Neural progenitor cell (in vitro differentiated cells): Measurements from ENCODE around the gene ZSCAN10. TPM values are rescaled to one million over a fixed set of nuclear protein-coding genes. Genes with fewer than 3 reads are reported as not detected.

ENCODE experiments used
- DNase-seq: peaks from one replicate; pipeline ENCODE4 v3.0.0-alpha.2; 2016; ENCODE audit warnings: low spot score
- H2AFZ ChIP-seq: fragments of 200-600 bp; sonication (generic); replicated peaks from 2 replicates; pipeline ENCODE4 v1.6.1; 2016; ENCODE audit warnings: antibody characterized with exemption
- H3F3A ChIP-seq: fragments of 200-600 bp; sonication (generic); 2 replicates; pipeline ENCODE4 v1.6.1; 2016; ENCODE audit warnings: antibody characterized with exemption, low read depth
- H3K27ac ChIP-seq: fragments of 200-600 bp; sonication (generic); 2 replicates; pipeline ENCODE4 v1.5.1; 2016; ENCODE audit warnings: mild to moderate bottlenecking
- H3K27me3 ChIP-seq: fragments of 200-600 bp; sonication (generic); 2 replicates; pipeline ENCODE4 v1.6.1; 2016; ENCODE audit warnings: mild to moderate bottlenecking, moderate library complexity
- H3K36me3 ChIP-seq: fragments of 200-600 bp; sonication (generic); 2 replicates; pipeline ENCODE4 v1.5.1; 2016
- H3K4me1 ChIP-seq: fragments of 200-600 bp; sonication (generic); 2 replicates; pipeline ENCODE4 v1.6.1; 2016; ENCODE audit warnings: mixed run types
- H3K4me2 ChIP-seq: fragments of 200-600 bp; sonication (generic); 2 replicates; pipeline ENCODE4 v1.6.1; 2016
- H3K4me3 ChIP-seq: fragments of 200-600 bp; sonication (generic); 2 replicates; pipeline ENCODE4 v1.5.1; 2016
- H3K79me2 ChIP-seq: fragments of 200-600 bp; sonication (generic); 2 replicates; pipeline ENCODE4 v1.6.1; 2016; ENCODE audit warnings: low read depth
- H3K9ac ChIP-seq: fragments of 200-600 bp; sonication (generic); 2 replicates; pipeline ENCODE4 v1.6.1; 2016
- H3K9me3 ChIP-seq: fragments of 200-600 bp; sonication (generic); 2 replicates; pipeline ENCODE4 v1.5.1; 2016; ENCODE audit warnings: low read depth
- H4K20me1 ChIP-seq: fragments of 200-600 bp; sonication (generic); 2 replicates; pipeline ENCODE4 v1.6.1; 2016; ENCODE audit warnings: low read depth
- H3K27ac Mint-ChIP-seq: 3 replicates; pipeline ENCODE4 v1.8.0; 2021; ENCODE audit warnings: mixed read lengths
- H3K27me3 Mint-ChIP-seq: 2 replicates; pipeline ENCODE4 v1.8.0; 2022; ENCODE audit warnings: low read depth, mild to moderate bottlenecking, inconsistent platforms, moderate library complexity, mixed read lengths; ENCODE audit not compliant: insufficient read depth
- H3K36me3 Mint-ChIP-seq: 3 replicates; pipeline ENCODE4 v1.8.0; 2021; ENCODE audit warnings: mixed read lengths
- H3K4me1 Mint-ChIP-seq: 3 replicates; pipeline ENCODE4 v1.8.0; 2021; ENCODE audit warnings: mixed read lengths
- H3K4me3 Mint-ChIP-seq: 3 replicates; pipeline ENCODE4 v1.8.0; 2021; ENCODE audit warnings: mild to moderate bottlenecking, moderate library complexity, mixed read lengths
- H3K9me3 Mint-ChIP-seq: 3 replicates; pipeline ENCODE4 v1.8.0; 2020; ENCODE audit warnings: mixed read lengths
- CTCF ChIP-seq: fragments of 200-600 bp; sonication (generic); IDR thresholded peaks from 2 replicates; pipeline ENCODE4 v1.5.1; 2017; ENCODE audit warnings: antibody characterized with exemption, mild to moderate bottlenecking
- EZH2 ChIP-seq: fragments of 200-600 bp; sonication (generic); IDR thresholded peaks from 2 replicates; pipeline ENCODE4 v1.6.1; 2017; ENCODE audit warnings: antibody characterized with exemption, mild to moderate bottlenecking, moderate library complexity
- EZH2phosphoT487 ChIP-seq: fragments of 200-600 bp; sonication (generic); IDR thresholded peaks from 2 replicates; pipeline ENCODE4 v1.6.1; 2017; ENCODE audit warnings: antibody characterized with exemption
- total RNA-seq: library from RNA; depleted of rRNA; stranded (reverse); fragments of >200 nt; gene quantifications from 2 replicates; pipeline ENCODE4 v1.2.3, GENCODE V29; 2015; ENCODE audit warnings: low replicate concordance

Gene ZSCAN10
- total RNA-seq, 1 donor from 2014 or later: 5.4 TPM

GRCh38 chr16:3051009-3051408 lies 48.1 kb downstream of the ZSCAN10 start:
- no peak overlapping the region for H3K27ac Mint-ChIP-seq
- Histone ChIP-seq H3K27ac (no peak overlapping the region), H2AFZ (no peak overlapping the region), H3K9me3 (no peaks in the 10 kb centered on the region), H3K4me2 (no peak overlapping the region), H3F3A (peaks cover 12% of the 10 kb centered on the region), H4K20me1 (peaks cover 13% of the 10 kb centered on the region), H3K27me3 (peaks cover 53% of the 10 kb centered on the region), H3K4me3 (no peak overlapping the region), H3K36me3 (no peaks in the 10 kb centered on the region), H3K79me2 (no peaks in the 10 kb centered on the region), H3K4me1 (no peaks in the 10 kb centered on the region), H3K9ac (no peak overlapping the region)
- no peaks in the 10 kb centered on the region for H3K9me3 Mint-ChIP-seq
- peaks cover 29% of the 10 kb centered on the region for H3K27me3 Mint-ChIP-seq
- peak overlapping the region; percentile 24 for H3K4me3 Mint-ChIP-seq
- H3K4me1 Mint-ChIP-seq: peaks cover 5% of the 10 kb centered on the region
- no peak for TF ChIP-seq EZH2
- TF ChIP-seq EZH2phosphoT487: no peak
- TF ChIP-seq CTCF: no peak
- H3K36me3 Mint-ChIP-seq: peaks cover 5% of the 10 kb centered on the region
- DNase-seq: no peak

GRCh38 chr16:3050487-3050886 lies 48.6 kb downstream of the ZSCAN10 start:
- peaks cover 5% of the 10 kb centered on the region for H3K36me3 Mint-ChIP-seq
- H3K9me3 Mint-ChIP-seq: no peaks in the 10 kb centered on the region
- H3K4me3 ChIP-seq: no peak overlapping the region
- H3K36me3 ChIP-seq: no peaks in the 10 kb centered on the region
- H3K4me3 Mint-ChIP-seq: no peak overlapping the region
- H3K27ac Mint-ChIP-seq: no peak overlapping the region
- H3K27me3 Mint-ChIP-seq: peaks cover 29% of the 10 kb centered on the region
- no peak overlapping the region for H3K9ac ChIP-seq
- H3K27ac ChIP-seq: no peak overlapping the region
- no peak overlapping the region for H2AFZ ChIP-seq
- no peak for TF ChIP-seq CTCF
- TF ChIP-seq EZH2: no peak
- TF ChIP-seq EZH2phosphoT487: no peak
- H3K9me3 ChIP-seq: no peaks in the 10 kb centered on the region
- DNase-seq: no peak
- H3K4me1 Mint-ChIP-seq: peaks cover 5% of the 10 kb centered on the region
- H3K4me2 ChIP-seq: no peak overlapping the region
- H4K20me1 ChIP-seq: peaks cover 13% of the 10 kb centered on the region
- peaks cover 58% of the 10 kb centered on the region for H3K27me3 ChIP-seq
- no peaks in the 10 kb centered on the region for H3K79me2 ChIP-seq
- H3F3A ChIP-seq: peaks cover 15% of the 10 kb centered on the region
- H3K4me1 ChIP-seq: no peaks in the 10 kb centered on the region

GRCh38 chr16:3049921-3050481 lies 49.1 kb downstream of the ZSCAN10 start:
- DNase-seq: no peak
- no peak overlapping the region for H3K4me3 ChIP-seq
- H3F3A ChIP-seq: peaks cover 20% of the 10 kb centered on the region
- no peaks in the 10 kb centered on the region for H3K79me2 ChIP-seq
- H3K27ac Mint-ChIP-seq: no peak overlapping the region
- peaks cover 34% of the 10 kb centered on the region for H3K27me3 Mint-ChIP-seq
- peaks cover 5% of the 10 kb centered on the region for H3K4me1 Mint-ChIP-seq
- peaks cover 3% of the 10 kb centered on the region for H3K36me3 Mint-ChIP-seq
- no peaks in the 10 kb centered on the region for H3K9me3 ChIP-seq
- no peak overlapping the region for H3K4me2 ChIP-seq
- H2AFZ ChIP-seq: no peak overlapping the region
- no peak overlapping the region for H3K27ac ChIP-seq
- H3K9ac ChIP-seq: no peak overlapping the region
- no peaks in the 10 kb centered on the region for H3K36me3 ChIP-seq
- no peaks in the 10 kb centered on the region for H3K4me1 ChIP-seq
- no peak for TF ChIP-seq EZH2
- no peak for TF ChIP-seq CTCF
- TF ChIP-seq EZH2phosphoT487: no peak
- no peak overlapping the region for H3K4me3 Mint-ChIP-seq
- H4K20me1 ChIP-seq: peaks cover 13% of the 10 kb centered on the region
- H3K9me3 Mint-ChIP-seq: no peaks in the 10 kb centered on the region
- H3K27me3 ChIP-seq: peaks cover 63% of the 10 kb centered on the region
